ENCODE results near the gene IPO4.

DNA sequence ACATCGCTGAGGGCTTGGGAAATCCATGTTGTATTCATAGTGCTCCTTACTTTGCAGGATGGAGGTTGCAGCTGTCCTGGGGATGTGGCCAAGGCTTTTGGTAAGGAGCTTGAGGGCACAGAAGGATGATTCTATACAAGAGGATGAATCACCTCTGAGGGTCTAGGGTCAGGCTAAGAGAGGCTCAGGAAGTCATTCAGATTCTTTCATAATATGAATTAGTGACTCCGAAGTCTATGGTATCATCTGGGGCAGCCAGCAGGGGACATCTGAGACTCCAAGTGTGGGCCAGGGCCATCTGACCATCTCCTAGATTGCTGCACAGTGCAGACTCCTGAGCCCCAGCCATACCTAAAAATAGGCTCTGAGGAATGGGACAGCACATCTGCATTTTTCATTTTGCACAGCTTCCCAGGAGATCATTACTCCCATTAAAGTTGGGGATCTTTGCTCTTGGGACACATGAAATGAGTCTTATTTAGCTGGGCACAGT, 48.9 kb upstream of the IPO4 start:
- TF ChIP-seq ZNF274 (IDR thresholded peaks at IDR 0.05; ENCODE audit: low read depth, low read length) (no peak), YY1 (IDR thresholded peaks at IDR 0.05; ENCODE audit: insufficient read depth, insufficient read length) (no peak), SUZ12 (IDR thresholded peaks at IDR 0.05; ENCODE audit: extremely low read depth, insufficient read depth, insufficient read length) (no peak)
